ENCODE results near the gene ADAMTS12. TPM values are rescaled to one million over a fixed set of nuclear protein-coding genes. Genes with fewer than 3 reads are reported as not detected.

The ADAMTS12 gene
- total RNA-seq, 4 donors from 2014 or later, result 0.60 to 4.1 (median 1.3) TPM

- intact Hi-C loops (cut with DNase I; ENCODE audit: low total_unique reads), result no loop called here
- H3K27ac ChIP-seq, result no peak overlapping the region
- TF ChIP-seq POLR2AphosphoS5 (IDR thresholded peaks at IDR 0.05) (no peak), POLR2A (IDR thresholded peaks at IDR 0.05) (no peak), EP300 (IDR thresholded peaks at IDR 0.05; ENCODE audit: low read depth) (no peak), CTCF (IDR thresholded peaks at IDR 0.05) (no peak)
- no peaks in the 10 kb centered on the region for H3K27me3 ChIP-seq
- in situ Hi-C loops (cut with MboI; ENCODE audit: low pct_ligation_motif_present in 1 of 4, low pct_unique_long_range_greater_than_20kb in 1 of 4, low sequenced_read_pairs in 3 of 4), result no loop called here
- no peaks in the 10 kb centered on the region for H3K4me1 ChIP-seq
- H3K36me3 ChIP-seq, result no peaks in the 10 kb centered on the region
- no peak overlapping the region for H3K4me3 ChIP-seq
- DNase-seq, result no peak
- WGBS, 2 donors (ENCODE audit: low coverage in 1 of 2), result 63 to 71% methylated on average over 2 of the region's 2 CpGs
- no peaks in the 10 kb centered on the region for H3K9me3 ChIP-seq
Measured at GRCh38 chr5:33758737-33759136, 133.1 kb downstream of the ADAMTS12 start.

- no peaks in the 10 kb centered on the region for H3K27me3 ChIP-seq
- intact Hi-C loops (cut with DNase I; ENCODE audit: low total_unique reads) (no loop called here), in situ Hi-C loops (cut with MboI; ENCODE audit: low pct_ligation_motif_present in 1 of 4, low pct_unique_long_range_greater_than_20kb in 1 of 4, low sequenced_read_pairs in 3 of 4) (no loop called here)
- H3K36me3 ChIP-seq, result no peaks in the 10 kb centered on the region
- no peak overlapping the region for H3K27ac ChIP-seq
- 69 to 100% methylated on average over 1 to 2 of the region's 2 CpGs for WGBS, 2 donors (ENCODE audit: low coverage in 1 of 2)
- no peak for DNase-seq
- no peaks in the 10 kb centered on the region for H3K9me3 ChIP-seq
- TF ChIP-seq CTCF (IDR thresholded peaks at IDR 0.05) (no peak), POLR2AphosphoS5 (IDR thresholded peaks at IDR 0.05) (no peak), POLR2A (IDR thresholded peaks at IDR 0.05) (no peak)
- H3K4me3 ChIP-seq, result no peak overlapping the region
- H3K4me1 ChIP-seq, result no peaks in the 10 kb centered on the region
Measured at GRCh38 chr5:33756491-33756890, 135.3 kb downstream of the ADAMTS12 start.

GRCh38 chr5:33755231-33755630 lies 136.6 kb downstream of the ADAMTS12 start:
- Histone ChIP-seq H3K27ac (no peak overlapping the region), H3K9me3 (no peaks in the 10 kb centered on the region), H3K36me3 (no peaks in the 10 kb centered on the region), H3K4me1 (no peaks in the 10 kb centered on the region), H3K4me3 (no peak overlapping the region), H3K27me3 (no peaks in the 10 kb centered on the region)
- in situ Hi-C loops (cut with MboI; ENCODE audit: low pct_ligation_motif_present in 1 of 4, low pct_unique_long_range_greater_than_20kb in 1 of 4, low sequenced_read_pairs in 3 of 4), result no loop called here
- TF ChIP-seq CTCF (IDR thresholded peaks at IDR 0.05) (no peak), POLR2AphosphoS5 (IDR thresholded peaks at IDR 0.05) (no peak), EP300 (IDR thresholded peaks at IDR 0.05; ENCODE audit: low read depth) (no peak), POLR2A (IDR thresholded peaks at IDR 0.05) (no peak)
- no peak for DNase-seq
- WGBS, 2 donors (ENCODE audit: low coverage in 1 of 2), result 80 to 88% methylated on average over 1 of the region's 1 CpG
- intact Hi-C loops (cut with DNase I; ENCODE audit: low total_unique reads), result no loop called here

GRCh38 chr5:33753704-33754103 lies 138.1 kb downstream of the ADAMTS12 start:
- in situ Hi-C loops (cut with MboI; ENCODE audit: low pct_ligation_motif_present in 1 of 4, low pct_unique_long_range_greater_than_20kb in 1 of 4, low sequenced_read_pairs in 3 of 4) (no loop called here), intact Hi-C loops (cut with DNase I; ENCODE audit: low total_unique reads) (no loop called here)
- no peak for TF ChIP-seq EP300 (IDR thresholded peaks at IDR 0.05; ENCODE audit: low read depth)
- no peak for TF ChIP-seq POLR2AphosphoS5 (IDR thresholded peaks at IDR 0.05)
- TF ChIP-seq CTCF (IDR thresholded peaks at IDR 0.05), result no peak
- no peak for TF ChIP-seq POLR2A (IDR thresholded peaks at IDR 0.05)
- H3K27ac ChIP-seq, result no peak overlapping the region
- H3K4me1 ChIP-seq, result no peaks in the 10 kb centered on the region
- no peak overlapping the region for H3K4me3 ChIP-seq
- WGBS, 2 donors (ENCODE audit: low coverage in 1 of 2), result 78% methylated on average over 4 of the region's 4 CpGs; no CpG with 5 or more reads in 1 of the 2 donors
- no peaks in the 10 kb centered on the region for H3K36me3 ChIP-seq
- DNase-seq, result no peak
- no peaks in the 10 kb centered on the region for H3K9me3 ChIP-seq
- no peaks in the 10 kb centered on the region for H3K27me3 ChIP-seq

All from transverse colon (tissue), 4 donors.